ENCODE measurements around the gene BRD3OS.
A peak's percentile ranks its signal among the peaks of the same experiment; 100 is the strongest.

The BRD3OS gene, protein sequence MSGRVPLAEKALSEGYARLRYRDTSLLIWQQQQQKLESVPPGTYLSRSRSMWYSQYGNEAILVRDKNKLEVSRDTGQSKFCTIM

DNA sequence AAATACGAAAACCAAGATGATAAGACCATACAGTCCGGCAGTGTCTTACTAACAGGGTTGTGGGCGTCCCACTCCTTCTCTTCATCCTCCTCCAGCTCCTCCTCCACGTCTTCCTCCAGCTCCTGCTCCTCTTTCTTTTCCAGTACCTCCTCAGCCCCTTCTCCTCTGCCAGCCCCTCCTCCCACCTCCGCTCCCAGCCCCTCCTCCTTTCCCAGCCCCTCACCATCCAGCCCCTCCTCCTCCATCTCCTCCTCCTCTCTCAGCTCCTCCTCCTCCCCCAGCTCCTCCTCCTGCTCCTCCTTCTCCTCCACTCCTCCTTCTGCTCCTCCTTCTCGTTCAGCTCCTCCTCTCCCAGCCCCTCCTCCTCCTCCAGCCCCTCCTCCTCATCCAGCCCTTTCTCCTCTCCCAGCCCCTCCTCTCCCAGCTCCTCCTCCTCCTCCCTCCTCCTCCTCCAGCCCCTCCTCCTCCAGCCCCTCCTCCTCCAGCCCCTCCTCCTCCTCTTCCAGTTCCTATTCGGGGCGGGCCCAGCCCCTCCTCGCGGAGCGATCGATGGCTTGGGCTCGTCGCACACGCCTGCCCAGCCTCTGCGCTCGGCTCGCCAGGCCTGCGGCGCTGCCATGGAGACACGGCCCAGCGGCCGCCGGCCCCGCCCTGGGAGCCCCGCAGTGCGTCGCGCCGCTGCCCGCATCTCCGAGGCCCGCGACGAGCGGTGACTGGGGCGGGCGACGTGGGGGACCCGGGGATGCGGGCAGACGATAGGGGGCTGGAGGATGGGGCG is at the start of gene BRD3OS:
BRD3OS (plus strand) TSS at position 654 of the 778 bp plus-strand sequence. CDS start 1,267 bp downstream, outside the sequence.
- no peaks in the 10 kb centered on the region for H3K27me3 ChIP-seq (replicated peaks; ENCODE audit: control insufficient read depth, insufficient read depth, low read length)
- TF ChIP-seq, protein P1, sequence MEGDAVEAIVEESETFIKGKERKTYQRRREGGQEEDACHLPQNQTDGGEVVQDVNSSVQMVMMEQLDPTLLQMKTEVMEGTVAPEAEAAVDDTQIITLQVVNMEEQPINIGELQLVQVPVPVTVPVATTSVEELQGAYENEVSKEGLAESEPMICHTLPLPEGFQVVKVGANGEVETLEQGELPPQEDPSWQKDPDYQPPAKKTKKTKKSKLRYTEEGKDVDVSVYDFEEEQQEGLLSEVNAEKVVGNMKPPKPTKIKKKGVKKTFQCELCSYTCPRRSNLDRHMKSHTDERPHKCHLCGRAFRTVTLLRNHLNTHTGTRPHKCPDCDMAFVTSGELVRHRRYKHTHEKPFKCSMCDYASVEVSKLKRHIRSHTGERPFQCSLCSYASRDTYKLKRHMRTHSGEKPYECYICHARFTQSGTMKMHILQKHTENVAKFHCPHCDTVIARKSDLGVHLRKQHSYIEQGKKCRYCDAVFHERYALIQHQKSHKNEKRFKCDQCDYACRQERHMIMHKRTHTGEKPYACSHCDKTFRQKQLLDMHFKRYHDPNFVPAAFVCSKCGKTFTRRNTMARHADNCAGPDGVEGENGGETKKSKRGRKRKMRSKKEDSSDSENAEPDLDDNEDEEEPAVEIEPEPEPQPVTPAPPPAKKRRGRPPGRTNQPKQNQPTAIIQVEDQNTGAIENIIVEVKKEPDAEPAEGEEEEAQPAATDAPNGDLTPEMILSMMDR (IDR thresholded peaks at IDR 0.05; ENCODE audit: insufficient read depth, low read length, poor library complexity, severe bottlenecking): no peak
- peak; percentile 97 for DNase-seq (ENCODE audit: extremely low read depth, insufficient read length)
- peaks cover 4% of the 10 kb centered on the region; the same call in 1 of the 2 replicates for H3K36me3 ChIP-seq (ENCODE audit: control insufficient read depth, insufficient read depth, low read length)
- peak within 1 kb of the TSS; percentile 74 for H3K4me3 ChIP-seq (replicated peaks; ENCODE audit: low read depth, low read length)

DNA sequence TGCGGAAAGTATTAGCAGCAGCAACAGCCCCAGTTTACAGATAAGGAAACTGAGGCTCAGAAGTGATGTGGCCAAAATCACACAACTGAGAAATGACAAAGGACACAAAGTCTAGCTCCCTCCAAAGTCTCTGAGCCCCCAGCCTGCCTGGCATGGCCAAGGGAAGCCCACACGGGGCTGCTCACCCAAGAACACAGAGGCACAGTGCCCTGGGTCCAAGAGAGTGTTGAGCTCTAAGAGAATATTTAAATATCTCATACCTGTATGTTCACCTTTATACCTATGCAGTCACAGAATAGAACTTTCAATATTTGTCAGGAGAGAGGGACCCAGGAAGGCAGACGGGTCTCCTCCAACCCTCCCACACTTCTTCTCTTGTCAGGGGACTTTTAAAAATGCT is 49.8 kb upstream of the BRD3OS start:
- peaks cover 1% of the 10 kb centered on the region for H3K36me3 ChIP-seq (ENCODE audit: control insufficient read depth, insufficient read depth, low read length)
- H3K27me3 ChIP-seq (replicated peaks; ENCODE audit: control insufficient read depth, insufficient read depth, low read length): no peaks in the 10 kb centered on the region
- no peak overlapping the region for H3K4me3 ChIP-seq (replicated peaks; ENCODE audit: low read depth, low read length)
- TF ChIP-seq, protein P1 (IDR thresholded peaks at IDR 0.05; ENCODE audit: insufficient read depth, low read length, poor library complexity, severe bottlenecking): no peak
- no peak for DNase-seq (ENCODE audit: extremely low read depth, insufficient read length)

DNA sequence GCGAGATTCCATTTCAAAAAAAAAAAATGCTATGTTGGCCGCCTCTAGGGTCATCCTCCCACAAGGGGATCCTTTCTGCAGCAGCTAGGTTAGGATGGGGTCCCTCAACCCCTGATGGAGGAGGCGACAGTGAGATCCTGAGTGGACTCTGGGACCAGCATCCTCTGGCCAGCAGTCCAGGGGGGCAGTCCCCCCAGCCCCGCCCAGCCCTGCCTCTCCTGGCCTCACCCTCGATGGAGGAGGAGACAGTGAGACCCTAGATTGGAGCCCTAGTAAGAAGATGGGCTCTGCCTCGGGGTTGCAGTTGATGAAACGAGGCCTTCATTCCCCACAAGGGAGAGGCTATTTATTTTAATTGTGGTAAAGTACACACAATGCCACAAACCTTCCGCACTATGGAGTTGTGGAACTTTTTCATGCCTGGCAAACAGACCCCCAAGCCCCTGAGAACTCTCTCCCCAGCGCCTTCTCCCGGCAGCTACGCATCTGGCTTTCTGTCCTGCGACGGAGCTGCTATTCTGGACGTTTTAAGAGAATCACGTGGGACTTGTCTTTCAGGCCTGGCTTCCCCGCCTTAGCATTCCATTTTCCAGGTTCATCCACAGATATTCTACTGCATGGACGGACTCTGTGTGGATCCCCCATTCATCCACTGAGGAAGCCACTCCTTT is 49.0 kb upstream of the BRD3OS start:
- Histone ChIP-seq H3K4me3 (replicated peaks; ENCODE audit: low read depth, low read length) (no peak overlapping the region), H3K36me3 (ENCODE audit: control insufficient read depth, insufficient read depth, low read length) (peaks cover 1% of the 10 kb centered on the region), H3K27me3 (replicated peaks; ENCODE audit: control insufficient read depth, insufficient read depth, low read length) (no peaks in the 10 kb centered on the region)
- no peak for DNase-seq (ENCODE audit: extremely low read depth, insufficient read length)
- TF ChIP-seq, protein P1 (IDR thresholded peaks at IDR 0.05; ENCODE audit: insufficient read depth, low read length, poor library complexity, severe bottlenecking): no peak

DNA sequence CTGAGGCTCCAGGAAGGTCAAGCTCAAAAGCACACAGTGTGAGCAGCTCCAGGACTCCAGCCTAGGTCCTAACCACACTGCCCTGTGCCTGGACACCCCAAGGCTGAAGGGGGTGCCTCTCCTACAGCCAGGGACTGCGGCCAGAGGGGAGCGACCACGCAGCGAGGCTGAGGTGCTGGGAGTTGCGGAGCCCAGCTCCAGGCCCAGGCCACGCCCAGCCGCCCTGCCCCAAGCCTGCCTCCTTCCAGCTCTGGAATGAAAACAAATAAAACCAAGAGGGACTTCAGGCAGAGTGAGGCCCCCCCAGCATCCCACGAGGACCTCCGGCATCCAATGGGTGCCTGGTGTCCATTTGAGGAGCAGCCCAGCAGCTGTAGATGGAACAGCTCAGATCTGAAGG is 48.4 kb upstream of the BRD3OS start:
- Histone ChIP-seq H3K36me3 (ENCODE audit: control insufficient read depth, insufficient read depth, low read length) (peaks cover 1% of the 10 kb centered on the region), H3K27me3 (replicated peaks; ENCODE audit: control insufficient read depth, insufficient read depth, low read length) (no peaks in the 10 kb centered on the region), H3K4me3 (replicated peaks; ENCODE audit: low read depth, low read length) (no peak overlapping the region)
- DNase-seq (ENCODE audit: extremely low read depth, insufficient read length): no peak
- TF ChIP-seq, protein P1 (IDR thresholded peaks at IDR 0.05; ENCODE audit: insufficient read depth, low read length, poor library complexity, severe bottlenecking): no peak

DNA sequence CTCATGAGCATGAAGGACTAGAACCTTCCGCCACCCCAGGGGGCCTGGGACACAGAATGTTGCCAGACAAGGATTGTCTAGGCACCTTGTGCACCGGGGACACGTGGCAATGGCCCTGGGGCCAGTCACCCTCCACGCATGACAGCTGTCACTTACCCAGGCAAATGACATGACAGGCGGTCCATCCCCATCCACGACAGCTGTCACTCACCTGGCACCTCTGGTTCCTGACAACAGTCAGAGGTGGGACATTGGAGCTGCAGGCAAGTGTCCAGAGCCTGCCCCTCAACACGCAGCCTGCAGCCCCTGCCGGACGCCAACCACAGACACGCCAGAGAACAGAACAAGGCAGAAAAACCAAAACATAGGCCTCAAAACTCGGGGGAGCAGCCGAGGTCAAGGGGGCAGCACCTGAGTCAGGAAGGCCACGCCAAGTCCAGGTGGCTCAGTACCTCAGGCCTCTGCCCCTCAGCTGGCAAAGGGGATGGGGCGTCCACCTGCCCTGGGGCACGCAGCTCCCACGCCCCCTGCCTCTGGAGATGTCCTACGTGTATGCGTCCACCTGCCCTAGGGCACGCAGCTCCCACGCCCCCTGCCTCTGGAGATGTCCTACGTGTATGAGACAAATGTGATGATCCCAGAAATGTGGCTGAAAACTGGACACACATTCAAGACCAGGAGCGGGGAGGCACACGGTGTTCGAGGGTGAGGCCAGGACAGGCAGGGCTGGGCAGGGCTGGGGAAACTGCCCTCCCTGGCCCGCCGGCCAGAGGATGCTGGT is 47.7 kb upstream of the BRD3OS start:
- DNase-seq (ENCODE audit: extremely low read depth, insufficient read length): no peak
- TF ChIP-seq, protein P1 (IDR thresholded peaks at IDR 0.05; ENCODE audit: insufficient read depth, low read length, poor library complexity, severe bottlenecking): no peak
- no peak overlapping the region for H3K4me3 ChIP-seq (replicated peaks; ENCODE audit: low read depth, low read length)
- no peaks in the 10 kb centered on the region for H3K27me3 ChIP-seq (replicated peaks; ENCODE audit: control insufficient read depth, insufficient read depth, low read length)
- peaks cover 1% of the 10 kb centered on the region for H3K36me3 ChIP-seq (ENCODE audit: control insufficient read depth, insufficient read depth, low read length)

Data from GM06990 (cell line).